RWPE1 (cell line): Measurements from ENCODE around the gene PIK3R2.

ENCODE experiments used
- CTCF ChIA-PET: fragments of 350-600 bp; sonication (Branson Sonifier 250); formaldehyde crosslinking; extraction: SDS; loops from one replicate; lab custom pipeline; 2021; lab: Yijun Ruan, JAX
- POLR2A ChIA-PET: fragments of 400-600 bp; formaldehyde crosslinking; extraction: SDS; loops from one replicate; lab custom pipeline; 2020; ENCODE audit warnings: antibody characterized with exemption; ENCODE audit not compliant: low non-redundant PET; lab: Yijun Ruan, JAX
- DNase-seq: peaks from one replicate; pipeline ENCODE4 v3.0.0; 2012; ENCODE audit warnings: low spot score
- H3K27ac ChIP-seq: fragments of 450-650 bp; 2 replicates; pipeline ENCODE4 v1.5.1; 2017
- TF ChIP-seq, protein P1 (sequence below): fragments of 450-650 bp; conservative IDR thresholded peaks from 2 replicates; pipeline ENCODE4 v1.5.1; 2017; ENCODE audit warnings: low read depth, mild to moderate bottlenecking

Gene PIK3R2

DNA sequence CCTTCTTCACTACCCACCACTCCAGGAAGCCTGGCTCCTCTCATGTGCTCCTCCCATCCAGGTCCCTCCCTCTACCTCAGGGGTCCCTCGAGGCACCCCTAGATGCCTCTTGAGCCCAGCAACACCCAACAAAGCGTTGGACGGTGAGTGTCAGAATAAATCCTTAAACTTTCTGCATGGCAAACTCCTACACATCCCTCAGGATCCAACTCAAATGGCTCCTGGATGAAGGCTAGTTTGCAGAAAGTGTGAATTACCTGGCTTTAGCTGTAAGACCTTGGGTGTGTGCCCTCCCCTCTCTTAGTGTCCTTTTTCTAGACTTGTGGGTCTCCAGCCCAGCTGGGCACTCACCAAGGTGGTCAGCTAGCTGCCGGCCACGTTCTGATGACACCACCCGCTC, 45.4 kb downstream of the PIK3R2 start:
- TF ChIP-seq, protein P1, sequence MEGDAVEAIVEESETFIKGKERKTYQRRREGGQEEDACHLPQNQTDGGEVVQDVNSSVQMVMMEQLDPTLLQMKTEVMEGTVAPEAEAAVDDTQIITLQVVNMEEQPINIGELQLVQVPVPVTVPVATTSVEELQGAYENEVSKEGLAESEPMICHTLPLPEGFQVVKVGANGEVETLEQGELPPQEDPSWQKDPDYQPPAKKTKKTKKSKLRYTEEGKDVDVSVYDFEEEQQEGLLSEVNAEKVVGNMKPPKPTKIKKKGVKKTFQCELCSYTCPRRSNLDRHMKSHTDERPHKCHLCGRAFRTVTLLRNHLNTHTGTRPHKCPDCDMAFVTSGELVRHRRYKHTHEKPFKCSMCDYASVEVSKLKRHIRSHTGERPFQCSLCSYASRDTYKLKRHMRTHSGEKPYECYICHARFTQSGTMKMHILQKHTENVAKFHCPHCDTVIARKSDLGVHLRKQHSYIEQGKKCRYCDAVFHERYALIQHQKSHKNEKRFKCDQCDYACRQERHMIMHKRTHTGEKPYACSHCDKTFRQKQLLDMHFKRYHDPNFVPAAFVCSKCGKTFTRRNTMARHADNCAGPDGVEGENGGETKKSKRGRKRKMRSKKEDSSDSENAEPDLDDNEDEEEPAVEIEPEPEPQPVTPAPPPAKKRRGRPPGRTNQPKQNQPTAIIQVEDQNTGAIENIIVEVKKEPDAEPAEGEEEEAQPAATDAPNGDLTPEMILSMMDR, result no peak
- ChIA-PET CTCF (interaction anchor here (0.5 to 2.2 kb wide), 2 partner anchors 35 to 53 kb away, joined by 3 to 5 read pairs; no protein-coding TSS in a partner anchor), POLR2A (interaction anchor here (0.6 kb wide), 1 partner anchor 33 kb away, joined by 3 read pairs; no protein-coding TSS in a partner anchor)
- DNase-seq, result no peak
- peak overlapping the region; percentile 98 for H3K27ac ChIP-seq

DNA sequence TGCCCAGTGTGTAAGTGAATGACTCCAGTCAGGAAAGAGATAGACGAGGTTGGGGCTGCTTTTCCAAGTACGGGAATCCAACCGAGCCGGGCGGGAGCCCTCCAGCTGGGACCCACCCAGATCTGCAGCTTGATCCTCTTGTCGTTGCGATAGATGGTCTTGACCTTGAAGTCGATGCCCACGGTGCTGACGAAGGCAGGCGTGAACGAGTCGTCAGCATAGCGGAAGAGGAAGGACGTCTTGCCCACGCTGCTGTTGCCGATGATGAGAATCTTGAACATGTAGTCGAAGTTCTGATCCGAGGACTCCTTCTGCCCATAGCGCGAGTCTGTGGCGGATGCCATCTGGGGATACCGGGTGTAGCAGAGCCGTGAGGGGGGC, 49.4 kb downstream of the PIK3R2 start:
- TF ChIP-seq, protein P1, result no peak
- H3K27ac ChIP-seq, result no peak overlapping the region; the same call in 1 of the 2 replicates
- CTCF ChIA-PET, result interaction anchor here (0.6 to 3.0 kb wide), 2 partner anchors 48 to 50 kb away, joined by 4 to 16 read pairs; no protein-coding TSS in a partner anchor
- POLR2A ChIA-PET, result no interaction called here
- no peak for DNase-seq

DNA sequence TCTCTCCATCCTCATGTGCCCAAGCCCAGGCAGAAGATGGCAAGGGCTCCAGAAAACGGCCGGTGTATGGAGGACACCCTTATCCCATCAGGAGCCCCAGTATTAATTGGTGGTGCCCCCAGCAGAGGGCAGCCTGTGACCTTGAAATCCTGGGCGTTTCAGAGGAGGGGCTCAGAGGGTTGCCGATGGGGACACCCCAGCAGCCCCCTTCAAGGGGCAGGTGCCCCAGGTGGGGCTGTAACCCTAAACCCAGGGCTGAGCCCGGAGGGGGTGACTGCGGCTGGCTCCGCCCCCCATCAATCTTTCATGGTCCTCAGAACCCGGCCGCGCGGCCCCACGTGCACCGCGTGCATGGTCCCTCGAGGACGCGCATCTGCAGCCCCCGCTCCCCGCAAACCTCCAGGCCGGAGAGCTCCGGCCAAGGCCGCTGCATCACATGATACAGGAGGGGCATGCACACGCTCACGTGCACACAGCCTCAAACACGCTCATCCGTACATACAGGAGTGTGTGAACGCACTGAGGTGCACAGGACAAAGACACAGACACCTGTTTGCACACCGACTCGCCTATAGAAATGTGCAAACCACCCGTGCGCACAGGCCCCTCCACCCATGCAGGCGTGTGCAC, 49.9 kb downstream of the PIK3R2 start:
- TF ChIP-seq, protein P1, result peak; percentile 60
- no peak for DNase-seq
- ChIA-PET CTCF (interaction anchor here (0.6 to 3.0 kb wide), 3 partner anchors 50 to 156 kb away, joined by 3 to 16 read pairs (median 6); no protein-coding TSS in a partner anchor), POLR2A (no interaction called here)
- peak overlapping the region; percentile 92; the same call in 1 of the 2 replicates for H3K27ac ChIP-seq

DNA sequence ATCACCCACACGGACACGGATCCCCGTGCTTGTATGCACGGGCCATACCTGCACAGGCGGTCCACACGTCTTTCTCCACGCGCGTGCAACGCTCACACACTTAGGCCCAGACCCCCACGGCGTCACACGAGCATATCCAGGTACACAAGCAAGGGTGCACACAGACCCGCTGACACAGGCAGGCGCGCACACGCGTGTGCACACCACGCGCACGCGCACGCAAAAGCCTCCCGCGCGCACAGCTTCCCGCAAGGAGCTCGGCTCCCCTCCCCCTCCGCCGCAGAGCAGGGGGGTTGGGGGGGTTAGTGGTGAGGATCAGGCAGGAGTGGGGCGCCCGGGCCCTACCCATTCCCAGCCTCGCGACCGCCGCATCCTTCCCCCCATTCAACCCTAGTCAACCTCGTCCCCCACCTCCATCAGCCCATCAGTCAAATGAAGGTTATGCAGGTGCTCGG, 50.5 kb downstream of the PIK3R2 start:
- H3K27ac ChIP-seq, result peak overlapping the region; percentile 92
- POLR2A ChIA-PET, result interaction anchor here (0.5 to 1.0 kb wide), 2 partner anchors 11 to 669 kb away, joined by 3 read pairs; partner anchors contain the start of gene MPV17L2
- CTCF ChIA-PET, result interaction anchor here (0.5 to 3.0 kb wide), 6 partner anchors 49 to 369 kb away, joined by 3 to 16 read pairs (median 4); no protein-coding TSS in a partner anchor

DNA sequence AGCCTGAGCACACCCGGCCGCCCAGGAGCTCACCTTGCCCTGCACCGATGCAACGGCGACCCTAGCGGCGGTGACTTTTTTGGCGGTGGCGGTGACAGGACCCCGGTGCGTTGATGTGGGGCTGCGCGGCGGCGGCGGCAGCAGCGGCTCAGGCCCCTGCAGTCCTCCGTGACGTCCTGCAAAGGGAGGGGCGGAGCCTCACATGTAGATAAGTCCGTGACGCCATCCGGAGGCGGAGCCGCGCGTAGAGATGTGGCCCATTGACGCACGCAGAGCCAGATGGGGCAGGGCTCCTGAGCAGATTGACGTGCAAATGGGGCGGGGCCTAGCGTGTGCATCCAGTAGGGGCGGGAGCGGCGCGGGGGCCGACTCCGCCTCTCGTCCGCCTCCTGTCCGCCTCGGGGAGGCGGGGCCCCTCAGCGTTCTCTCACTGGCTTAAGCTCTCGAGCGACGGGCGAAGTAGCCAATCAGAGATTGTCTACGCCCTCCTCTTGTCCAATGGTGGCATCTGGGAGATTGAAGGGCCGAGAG, 51.0 kb downstream of the PIK3R2 start, which contains the start of gene RAB3A:
TSS of gene RAB3A (minus strand) at position 180 of the 531 bp plus-strand sequence. CDS start 1,302 bp downstream, outside the sequence.
- peak; percentile 99 for DNase-seq
- peak within 1 kb of the TSS; percentile 92 for H3K27ac ChIP-seq
- ChIA-PET CTCF (interaction anchor here (0.5 to 3.0 kb wide), 6 partner anchors 12 to 368 kb away, joined by 3 to 16 read pairs (median 4); no protein-coding TSS in a partner anchor), POLR2A (interaction anchor here (0.5 to 1.0 kb wide), 2 partner anchors 11 to 668 kb away, joined by 3 read pairs; partner anchors contain the start of gene MPV17L2)
- TF ChIP-seq, protein P1, result no peak

More for the DNA sequence above, 50.5 kb downstream of the PIK3R2 start:
- DNase-seq, result peak; percentile 28
- TF ChIP-seq, protein P1, result no peak
